GM10266 (cell line): ENCODE results near the gene MYO1E.
A peak's percentile ranks its signal among the peaks of the same experiment; 100 is the strongest.

Experiments used
- DNase-seq: peaks from one replicate; pipeline ENCODE4 v3.0.0; 2012; ENCODE audit errors: extremely low spot score
- TF ChIP-seq, protein P1 (sequence below): IDR thresholded peaks from 2 replicates; pipeline ENCODE4 v1.5.1; 2012; ENCODE audit warnings: mild to moderate bottlenecking, low read depth; ENCODE audit not compliant: control insufficient read depth, insufficient read depth; ENCODE audit errors: missing control alignments

MYO1E gene

GRCh38 chr15:59251001-59251845 is 121.4 kb downstream of the MYO1E start:
- TF ChIP-seq, protein P1, sequence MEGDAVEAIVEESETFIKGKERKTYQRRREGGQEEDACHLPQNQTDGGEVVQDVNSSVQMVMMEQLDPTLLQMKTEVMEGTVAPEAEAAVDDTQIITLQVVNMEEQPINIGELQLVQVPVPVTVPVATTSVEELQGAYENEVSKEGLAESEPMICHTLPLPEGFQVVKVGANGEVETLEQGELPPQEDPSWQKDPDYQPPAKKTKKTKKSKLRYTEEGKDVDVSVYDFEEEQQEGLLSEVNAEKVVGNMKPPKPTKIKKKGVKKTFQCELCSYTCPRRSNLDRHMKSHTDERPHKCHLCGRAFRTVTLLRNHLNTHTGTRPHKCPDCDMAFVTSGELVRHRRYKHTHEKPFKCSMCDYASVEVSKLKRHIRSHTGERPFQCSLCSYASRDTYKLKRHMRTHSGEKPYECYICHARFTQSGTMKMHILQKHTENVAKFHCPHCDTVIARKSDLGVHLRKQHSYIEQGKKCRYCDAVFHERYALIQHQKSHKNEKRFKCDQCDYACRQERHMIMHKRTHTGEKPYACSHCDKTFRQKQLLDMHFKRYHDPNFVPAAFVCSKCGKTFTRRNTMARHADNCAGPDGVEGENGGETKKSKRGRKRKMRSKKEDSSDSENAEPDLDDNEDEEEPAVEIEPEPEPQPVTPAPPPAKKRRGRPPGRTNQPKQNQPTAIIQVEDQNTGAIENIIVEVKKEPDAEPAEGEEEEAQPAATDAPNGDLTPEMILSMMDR = no peak
- DNase-seq = peak; percentile 46

- no peak for DNase-seq
- TF ChIP-seq, protein P1 = no peak
Measured at GRCh38 chr15:59250249-59250648, 122.4 kb downstream of the MYO1E start.

GRCh38 chr15:59249816-59250215 is 122.9 kb downstream of the MYO1E start:
- no peak for DNase-seq
- TF ChIP-seq, protein P1 = no peak

DNA sequence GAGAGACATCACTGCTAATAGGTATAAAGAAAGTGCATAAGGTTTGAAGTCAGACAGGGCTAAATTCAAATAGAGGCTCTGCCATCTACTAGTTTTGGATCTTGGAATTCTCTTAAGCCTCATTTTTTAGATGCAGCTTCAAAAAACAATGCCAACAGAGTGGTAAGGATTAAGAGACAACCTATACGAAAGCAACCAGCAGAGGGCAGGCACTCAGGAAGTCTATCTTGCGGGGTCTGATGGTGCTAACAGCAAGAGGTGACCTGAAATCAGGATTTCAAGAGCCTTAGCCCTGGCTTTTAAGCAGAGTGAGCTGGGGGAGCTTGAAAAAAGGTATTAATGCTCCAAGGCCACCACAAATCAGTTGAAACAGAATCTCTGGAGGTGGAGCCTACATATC is 125.3 kb downstream of the MYO1E start:
- TF ChIP-seq, protein P1 = peak; percentile 62
- peak; percentile 26 for DNase-seq

- no peak for DNase-seq
- TF ChIP-seq, protein P1 = no peak
Measured at GRCh38 chr15:59245559-59245958, 127.1 kb downstream of the MYO1E start.

DNA sequence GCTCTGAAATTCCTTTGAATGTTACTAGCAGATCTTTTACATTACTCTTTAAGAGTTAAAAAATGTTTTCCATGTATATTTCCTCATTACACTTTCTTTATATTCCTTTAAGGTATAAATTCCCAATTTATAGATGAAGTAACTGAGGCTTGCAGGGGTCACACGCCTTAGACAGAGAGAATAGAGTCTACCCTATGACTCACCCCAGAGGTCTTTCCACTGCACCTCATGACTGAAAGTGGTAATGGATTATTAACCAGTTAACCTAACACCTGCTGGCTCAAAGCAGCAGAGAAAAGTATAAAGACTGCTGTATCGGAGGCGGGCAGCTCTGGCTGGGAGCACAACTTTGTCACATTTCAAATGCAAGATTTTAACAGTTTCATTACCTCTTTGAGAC is 128.3 kb downstream of the MYO1E start:
- TF ChIP-seq, protein P1 = no peak
- peak; percentile 69 for DNase-seq

- DNase-seq = no peak
- TF ChIP-seq, protein P1 = no peak
Measured at GRCh38 chr15:59243622-59244021, 129.0 kb downstream of the MYO1E start.
